Measurements from ENCODE around the gene DCAF8.

DNA sequence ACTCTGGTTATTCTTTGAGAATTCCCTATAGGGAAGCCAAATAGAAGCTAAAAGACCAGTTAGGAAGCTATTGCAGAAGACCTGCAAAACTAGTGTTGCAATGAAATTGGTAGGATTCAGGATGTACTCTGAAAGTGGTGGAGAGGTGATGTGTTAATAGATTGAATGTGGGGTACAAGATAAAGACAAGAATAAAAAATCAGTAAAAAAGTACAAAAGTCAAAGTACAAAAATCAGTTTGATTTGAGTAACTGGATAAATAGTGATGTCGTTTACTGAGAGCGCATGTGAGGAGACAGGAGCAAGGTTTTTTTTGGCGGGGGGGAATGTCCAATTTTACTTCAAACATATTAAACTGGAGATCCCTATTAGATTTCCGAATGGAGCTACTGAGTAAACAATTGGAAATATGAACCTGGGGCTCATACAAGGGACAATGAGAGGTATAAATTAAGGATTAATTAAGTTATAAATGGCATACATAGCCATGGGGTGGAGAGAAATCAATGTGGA lies 2.5 kb upstream of the DCAF8 start:
- TF ChIP-seq POLR2A (IDR thresholded peaks at IDR 0.05; ENCODE audit: low read depth, low read length) (no peak), EZH2 (IDR thresholded peaks at IDR 0.05; ENCODE audit: borderline replicate concordance, low read depth, low read length, severe bottlenecking) (no peak), FOS (IDR thresholded peaks at IDR 0.05; ENCODE audit: borderline replicate concordance, insufficient read depth, low read length) (no peak)
- TF ChIP-seq, protein P1, sequence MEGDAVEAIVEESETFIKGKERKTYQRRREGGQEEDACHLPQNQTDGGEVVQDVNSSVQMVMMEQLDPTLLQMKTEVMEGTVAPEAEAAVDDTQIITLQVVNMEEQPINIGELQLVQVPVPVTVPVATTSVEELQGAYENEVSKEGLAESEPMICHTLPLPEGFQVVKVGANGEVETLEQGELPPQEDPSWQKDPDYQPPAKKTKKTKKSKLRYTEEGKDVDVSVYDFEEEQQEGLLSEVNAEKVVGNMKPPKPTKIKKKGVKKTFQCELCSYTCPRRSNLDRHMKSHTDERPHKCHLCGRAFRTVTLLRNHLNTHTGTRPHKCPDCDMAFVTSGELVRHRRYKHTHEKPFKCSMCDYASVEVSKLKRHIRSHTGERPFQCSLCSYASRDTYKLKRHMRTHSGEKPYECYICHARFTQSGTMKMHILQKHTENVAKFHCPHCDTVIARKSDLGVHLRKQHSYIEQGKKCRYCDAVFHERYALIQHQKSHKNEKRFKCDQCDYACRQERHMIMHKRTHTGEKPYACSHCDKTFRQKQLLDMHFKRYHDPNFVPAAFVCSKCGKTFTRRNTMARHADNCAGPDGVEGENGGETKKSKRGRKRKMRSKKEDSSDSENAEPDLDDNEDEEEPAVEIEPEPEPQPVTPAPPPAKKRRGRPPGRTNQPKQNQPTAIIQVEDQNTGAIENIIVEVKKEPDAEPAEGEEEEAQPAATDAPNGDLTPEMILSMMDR (IDR thresholded peaks at IDR 0.05; ENCODE audit: extremely low read depth in 1 of 2, insufficient read depth in 1 of 2, low read depth in 1 of 2, low read length in 2 of 2), result no peak

All from endothelial cell of umbilical vein (primary cell).